Measurements from ENCODE around the gene BRD3.

Gene BRD3

GRCh38 chr9:133987946-133988665, 79.7 kb downstream of the BRD3 start:
- Histone ChIP-seq H3K4me3 (no peak overlapping the region), H3K27ac (no peak overlapping the region)
- no peak for DNase-seq (ENCODE audit: low spot score)
- no peak for TF ChIP-seq CTCF (IDR thresholded peaks at IDR 0.05)

GRCh38 chr9:133987446-133987788, 80.4 kb downstream of the BRD3 start:
- no peak for DNase-seq (ENCODE audit: low spot score)
- Histone ChIP-seq H3K27ac (no peak overlapping the region), H3K4me3 (no peak overlapping the region)
- no peak for TF ChIP-seq CTCF (IDR thresholded peaks at IDR 0.05)

- DNase-seq (ENCODE audit: low spot score) = no peak
- no peak for TF ChIP-seq CTCF (IDR thresholded peaks at IDR 0.05)
- H3K27ac ChIP-seq = no peak overlapping the region
- H3K4me3 ChIP-seq = no peak overlapping the region
Observed at GRCh38 chr9:133986774-133987445, 80.9 kb downstream of the BRD3 start.

- no peak for TF ChIP-seq CTCF (IDR thresholded peaks at IDR 0.05)
- Histone ChIP-seq H3K27ac (no peak overlapping the region), H3K4me3 (no peak overlapping the region)
- no peak for DNase-seq (ENCODE audit: low spot score)
Observed at GRCh38 chr9:133986061-133986460, 81.8 kb downstream of the BRD3 start.

- no peak for TF ChIP-seq CTCF (IDR thresholded peaks at IDR 0.05)
- DNase-seq (ENCODE audit: low spot score) = no peak
- Histone ChIP-seq H3K4me3 (no peak overlapping the region), H3K27ac (no peak overlapping the region)
Observed at GRCh38 chr9:133982971-133983720, 84.7 kb downstream of the BRD3 start.

GRCh38 chr9:133981958-133982681, 85.7 kb downstream of the BRD3 start:
- no peak for DNase-seq (ENCODE audit: low spot score)
- H3K4me3 ChIP-seq = no peak overlapping the region
- no peak for TF ChIP-seq CTCF (IDR thresholded peaks at IDR 0.05)
- no peak overlapping the region for H3K27ac ChIP-seq

Measured in coronary artery (tissue), 2 donors.